22Rv1 (cell line): ENCODE measurements around the gene PLD5.
"Not testable (repeated sequence)": the region's sequence is repeated elsewhere in the genome, so short reads cannot be mapped to it uniquely, and the experiment has no call there.

Source experiments
- H3K27ac ChIP-seq: fragments of 450-650 bp; 2 replicates; pipeline ENCODE4 v1.5.1; 2017
- CTCF ChIP-seq: fragments of 450-650 bp; IDR thresholded peaks from 2 replicates; pipeline ENCODE4 v1.5.1; 2017; ENCODE audit warnings: mild to moderate bottlenecking
- ZFX ChIP-seq: fragments of 450-650 bp; IDR thresholded peaks from 2 replicates; pipeline ENCODE4 v1.6.1; 2017; ENCODE audit warnings: antibody characterized with exemption, borderline replicate concordance

PLD5 gene

GRCh38 chr1:242088875-242089274 lies 435.6 kb downstream of the PLD5 start:
- no peak overlapping the region for H3K27ac ChIP-seq
- TF ChIP-seq CTCF (no peak), ZFX (no peak)

- H3K27ac ChIP-seq: no peak overlapping the region
- TF ChIP-seq CTCF: no peak
Observed at GRCh38 chr1:242086706-242087105, 437.8 kb downstream of the PLD5 start.

- no peak overlapping the region for H3K27ac ChIP-seq
- no peak for TF ChIP-seq CTCF
- no peak for TF ChIP-seq ZFX
Observed at GRCh38 chr1:242086093-242086492, 438.4 kb downstream of the PLD5 start.

GRCh38 chr1:242083742-242084141 lies 440.8 kb downstream of the PLD5 start:
- H3K27ac ChIP-seq: no peak overlapping the region
- TF ChIP-seq ZFX: no peak

- H3K27ac ChIP-seq: no peak overlapping the region
- TF ChIP-seq CTCF: no peak
- TF ChIP-seq ZFX: no peak
Observed at GRCh38 chr1:242081446-242081845, 443.1 kb downstream of the PLD5 start.

GRCh38 chr1:242065813-242066212 lies 458.7 kb downstream of the PLD5 start:
- H3K27ac ChIP-seq: no peak overlapping the region
- no peak for TF ChIP-seq CTCF
- TF ChIP-seq ZFX: no peak

- no peak overlapping the region for H3K27ac ChIP-seq
- no peak for TF ChIP-seq CTCF
Observed at GRCh38 chr1:242062271-242062670, 462.2 kb downstream of the PLD5 start.

GRCh38 chr1:242059976-242060375 lies 464.5 kb downstream of the PLD5 start:
- no peak for TF ChIP-seq ZFX
- no peak for TF ChIP-seq CTCF
- no peak overlapping the region for H3K27ac ChIP-seq

GRCh38 chr1:242058582-242058981 lies 465.9 kb downstream of the PLD5 start:
- not testable (repeated sequence) for H3K27ac ChIP-seq

- H3K27ac ChIP-seq: not testable (repeated sequence)
Observed at GRCh38 chr1:242058181-242058580, 466.3 kb downstream of the PLD5 start.
